Ishikawa (cell line): ENCODE measurements around the gene DGKG.

Experiments used
- CEBPB ChIP-seq: IDR thresholded peaks from 2 replicates; pipeline ENCODE4 v1.6.1; 2012
- CREB1 ChIP-seq: IDR thresholded peaks from 2 replicates; pipeline ENCODE4 v1.6.1; 2012; ENCODE audit warnings: low read depth
- EGR1 ChIP-seq: IDR thresholded peaks from 2 replicates; pipeline ENCODE4 v1.6.1; 2012
- EP300 ChIP-seq: IDR thresholded peaks from 2 replicates; pipeline ENCODE4 v1.6.1; 2012; ENCODE audit warnings: borderline replicate concordance
- FOXM1 ChIP-seq: IDR thresholded peaks from 2 replicates; pipeline ENCODE4 v1.6.1; 2012; ENCODE audit warnings: low read depth, borderline replicate concordance
- MAX ChIP-seq: IDR thresholded peaks from 2 replicates; pipeline ENCODE4 v1.6.1; 2012
- NFIC ChIP-seq: IDR thresholded peaks from 2 replicates; pipeline ENCODE4 v1.6.1; 2012
- RAD21 ChIP-seq: IDR thresholded peaks from 2 replicates; pipeline ENCODE4 v1.6.1; 2012; ENCODE audit warnings: low read depth
- TAF1 ChIP-seq: IDR thresholded peaks from 2 replicates; pipeline ENCODE4 v1.6.1; 2012; ENCODE audit warnings: low read depth, mild to moderate bottlenecking
- TCF12 ChIP-seq: IDR thresholded peaks from 2 replicates; pipeline ENCODE4 v1.6.1; 2012; ENCODE audit warnings: low read depth
- TEAD4 ChIP-seq: IDR thresholded peaks from 2 replicates; pipeline ENCODE4 v1.6.1; 2012
- YY1 ChIP-seq: IDR thresholded peaks from 2 replicates; pipeline ENCODE4 v1.6.1; 2012; ENCODE audit warnings: low read depth
- ZBTB7A ChIP-seq: IDR thresholded peaks from 2 replicates; pipeline ENCODE4 v1.6.1; 2012; ENCODE audit warnings: low read depth
- TF ChIP-seq, protein P1 (sequence below): IDR thresholded peaks from 2 replicates; pipeline ENCODE4 v1.6.1; 2012
- TF ChIP-seq, protein P2 (sequence below): IDR thresholded peaks from 2 replicates; pipeline ENCODE4 v1.6.1; 2012; ENCODE audit warnings: low read depth, mild to moderate bottlenecking

DGKG gene

DNA sequence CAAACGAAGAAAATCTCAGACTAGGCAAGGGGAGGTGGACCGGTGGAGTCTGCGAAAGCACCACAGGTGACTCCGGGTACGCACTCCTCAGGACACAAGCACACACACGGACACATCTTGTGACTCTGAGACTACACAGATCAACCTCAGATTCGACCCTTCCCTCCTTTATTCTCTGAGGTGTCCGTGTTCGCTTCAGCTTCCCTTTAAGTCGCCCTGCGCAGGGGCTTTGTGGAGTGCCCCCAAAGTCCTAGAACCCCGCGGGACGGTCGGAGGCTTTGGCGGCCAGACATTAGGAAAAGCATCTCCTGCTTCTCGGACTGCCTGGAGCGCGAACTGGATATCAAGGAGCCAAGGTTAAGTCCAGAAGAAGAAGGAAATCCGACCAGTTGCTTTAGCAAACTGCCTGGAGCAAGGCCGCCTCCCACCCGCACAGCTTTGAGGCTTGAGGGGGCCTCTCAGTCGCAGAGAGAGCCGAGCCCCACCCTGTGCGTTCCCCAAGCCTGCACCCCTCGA is 730 bp downstream of the DGKG start:
- TF ChIP-seq RAD21 (no peak), MAX (no peak), YY1 (no peak), NFIC (no peak), TCF12 (no peak), TAF1 (no peak), CEBPB (no peak), ZBTB7A (no peak), EP300 (no peak)

GRCh38 chr3:186360779-186361178 is 1.3 kb downstream of the DGKG start:
- TF ChIP-seq FOXM1 (no peak), TAF1 (no peak), EGR1 (no peak), EP300 (no peak), MAX (no peak), CREB1 (no peak), YY1 (no peak), RAD21 (no peak)
- TF ChIP-seq, protein P1, sequence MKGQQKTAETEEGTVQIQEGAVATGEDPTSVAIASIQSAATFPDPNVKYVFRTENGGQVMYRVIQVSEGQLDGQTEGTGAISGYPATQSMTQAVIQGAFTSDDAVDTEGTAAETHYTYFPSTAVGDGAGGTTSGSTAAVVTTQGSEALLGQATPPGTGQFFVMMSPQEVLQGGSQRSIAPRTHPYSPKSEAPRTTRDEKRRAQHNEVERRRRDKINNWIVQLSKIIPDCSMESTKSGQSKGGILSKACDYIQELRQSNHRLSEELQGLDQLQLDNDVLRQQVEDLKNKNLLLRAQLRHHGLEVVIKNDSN, result no peak

DNA sequence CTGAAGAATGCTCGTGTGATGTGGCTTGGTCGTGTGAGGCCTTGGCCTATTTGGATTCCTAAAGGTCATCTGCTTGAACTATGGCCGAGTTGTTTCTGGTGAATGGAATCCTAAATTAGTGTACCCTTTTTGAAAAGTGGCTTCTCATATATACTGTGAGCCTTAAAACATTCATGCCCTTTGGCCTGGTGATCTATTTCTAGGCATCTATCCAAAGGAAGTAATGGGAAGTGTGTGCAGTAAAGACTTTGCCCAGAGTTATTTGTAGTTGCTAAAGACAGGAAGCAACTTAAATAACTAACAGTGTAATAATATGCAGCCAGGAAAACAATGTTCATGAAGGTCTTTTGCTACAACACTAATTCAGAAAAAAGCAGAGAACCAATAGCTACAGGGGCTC is 3.0 kb downstream of the DGKG start:
- TF ChIP-seq TEAD4, result no peak
- TF ChIP-seq TCF12, result no peak
- TF ChIP-seq EP300, result no peak
- TF ChIP-seq CEBPB, result no peak
- no peak for TF ChIP-seq CREB1
- TF ChIP-seq RAD21, result no peak
- no peak for TF ChIP-seq ZBTB7A
- no peak for TF ChIP-seq NFIC
- TF ChIP-seq YY1, result no peak
- TF ChIP-seq, protein P1, result no peak
- TF ChIP-seq, protein P2, sequence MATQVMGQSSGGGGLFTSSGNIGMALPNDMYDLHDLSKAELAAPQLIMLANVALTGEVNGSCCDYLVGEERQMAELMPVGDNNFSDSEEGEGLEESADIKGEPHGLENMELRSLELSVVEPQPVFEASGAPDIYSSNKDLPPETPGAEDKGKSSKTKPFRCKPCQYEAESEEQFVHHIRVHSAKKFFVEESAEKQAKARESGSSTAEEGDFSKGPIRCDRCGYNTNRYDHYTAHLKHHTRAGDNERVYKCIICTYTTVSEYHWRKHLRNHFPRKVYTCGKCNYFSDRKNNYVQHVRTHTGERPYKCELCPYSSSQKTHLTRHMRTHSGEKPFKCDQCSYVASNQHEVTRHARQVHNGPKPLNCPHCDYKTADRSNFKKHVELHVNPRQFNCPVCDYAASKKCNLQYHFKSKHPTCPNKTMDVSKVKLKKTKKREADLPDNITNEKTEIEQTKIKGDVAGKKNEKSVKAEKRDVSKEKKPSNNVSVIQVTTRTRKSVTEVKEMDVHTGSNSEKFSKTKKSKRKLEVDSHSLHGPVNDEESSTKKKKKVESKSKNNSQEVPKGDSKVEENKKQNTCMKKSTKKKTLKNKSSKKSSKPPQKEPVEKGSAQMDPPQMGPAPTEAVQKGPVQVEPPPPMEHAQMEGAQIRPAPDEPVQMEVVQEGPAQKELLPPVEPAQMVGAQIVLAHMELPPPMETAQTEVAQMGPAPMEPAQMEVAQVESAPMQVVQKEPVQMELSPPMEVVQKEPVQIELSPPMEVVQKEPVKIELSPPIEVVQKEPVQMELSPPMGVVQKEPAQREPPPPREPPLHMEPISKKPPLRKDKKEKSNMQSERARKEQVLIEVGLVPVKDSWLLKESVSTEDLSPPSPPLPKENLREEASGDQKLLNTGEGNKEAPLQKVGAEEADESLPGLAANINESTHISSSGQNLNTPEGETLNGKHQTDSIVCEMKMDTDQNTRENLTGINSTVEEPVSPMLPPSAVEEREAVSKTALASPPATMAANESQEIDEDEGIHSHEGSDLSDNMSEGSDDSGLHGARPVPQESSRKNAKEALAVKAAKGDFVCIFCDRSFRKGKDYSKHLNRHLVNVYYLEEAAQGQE, result no peak
- no peak for TF ChIP-seq MAX
- no peak for TF ChIP-seq TAF1
- no peak for TF ChIP-seq EGR1
- no peak for TF ChIP-seq FOXM1

DNA sequence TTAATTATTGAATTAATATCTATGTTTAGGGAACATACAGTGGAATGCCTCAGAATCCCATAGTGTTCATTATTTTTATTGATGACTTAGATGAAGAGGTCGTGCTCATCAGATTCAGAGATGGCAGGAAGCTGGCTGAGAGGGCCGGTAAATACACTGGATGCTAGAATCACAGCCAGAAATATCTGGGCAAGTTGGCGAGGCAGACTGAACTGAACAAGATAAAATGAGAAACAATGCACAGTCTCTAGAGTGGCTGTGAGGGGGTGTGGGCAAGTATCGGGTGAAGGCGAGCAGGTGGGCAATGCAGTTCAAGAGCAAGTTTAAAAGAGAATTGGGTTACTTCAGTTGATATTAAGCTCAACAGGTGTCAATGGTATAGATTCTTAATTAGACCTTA is 5.9 kb downstream of the DGKG start:
- TF ChIP-seq EP300 (no peak), CEBPB (no peak), TCF12 (no peak), YY1 (no peak), EGR1 (no peak), MAX (no peak), CREB1 (no peak), RAD21 (no peak), NFIC (no peak), ZBTB7A (no peak), FOXM1 (no peak), TEAD4 (no peak), TAF1 (no peak)
- TF ChIP-seq, protein P1, result no peak
- TF ChIP-seq, protein P2, result no peak

- TF ChIP-seq TCF12 (no peak), EP300 (no peak), NFIC (no peak), TAF1 (no peak), ZBTB7A (no peak), TEAD4 (no peak), EGR1 (no peak), MAX (no peak), FOXM1 (no peak), CEBPB (no peak), YY1 (no peak), RAD21 (no peak), CREB1 (no peak)
- TF ChIP-seq, protein P1, result no peak
- TF ChIP-seq, protein P2, result no peak
These were observed 7.9 kb downstream of the DGKG start for GRCh38 chr3:186354100-186354499.
